HEK293T (cell line): ENCODE results near the gene MPP3.

ENCODE experiments used
- FOXA1 ChIP-seq: fragments of 450-650 bp; IDR thresholded peaks from 2 replicates; pipeline ENCODE4 v1.6.1; 2016; ENCODE audit warnings: mild to moderate bottlenecking
- FOXK2 ChIP-seq: fragments of 450-650 bp; IDR thresholded peaks from 2 replicates; pipeline ENCODE4 v1.6.1; 2016; ENCODE audit warnings: mild to moderate bottlenecking
- TARDBP ChIP-seq: fragments of 450-650 bp; IDR thresholded peaks from 2 replicates; pipeline ENCODE4 v1.6.1; 2016
- TF ChIP-seq, protein P1 (sequence below): fragments of 450-650 bp; IDR thresholded peaks from 2 replicates; pipeline ENCODE4 v1.6.1; 2016

DNA sequence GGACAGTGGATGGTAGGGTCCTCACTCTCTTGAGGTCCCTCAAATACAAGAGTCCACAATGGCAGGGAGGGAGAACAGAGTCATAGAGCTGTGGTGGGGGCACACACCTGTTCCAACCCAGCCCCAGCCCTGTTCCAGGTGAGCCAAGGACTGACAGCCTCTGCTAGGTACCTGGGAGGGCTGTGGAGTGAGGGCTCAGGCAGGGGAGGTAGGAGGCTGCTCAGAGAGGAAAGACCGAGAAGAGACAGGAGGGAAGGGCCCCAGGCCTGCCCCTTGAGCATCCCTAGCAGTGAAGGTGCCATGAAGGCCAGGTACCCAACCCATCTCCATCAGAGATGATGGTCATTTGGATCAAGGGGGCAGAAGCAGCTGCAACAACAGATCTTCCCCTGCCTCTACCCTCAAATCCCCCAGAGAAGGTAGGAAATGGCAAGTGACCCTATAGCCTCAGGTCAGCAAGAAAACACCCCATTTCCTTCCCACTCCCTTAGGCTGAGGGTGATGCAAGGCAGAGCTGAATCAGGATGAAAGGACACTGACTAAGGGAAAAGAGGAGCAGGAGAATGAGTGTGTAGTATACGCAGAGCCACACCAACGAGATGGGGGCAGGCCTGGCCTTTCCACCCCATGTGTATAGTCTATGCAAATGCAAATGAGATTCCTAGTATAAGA lies 42.7 kb upstream of the MPP3 start:
- TF ChIP-seq, protein P1, sequence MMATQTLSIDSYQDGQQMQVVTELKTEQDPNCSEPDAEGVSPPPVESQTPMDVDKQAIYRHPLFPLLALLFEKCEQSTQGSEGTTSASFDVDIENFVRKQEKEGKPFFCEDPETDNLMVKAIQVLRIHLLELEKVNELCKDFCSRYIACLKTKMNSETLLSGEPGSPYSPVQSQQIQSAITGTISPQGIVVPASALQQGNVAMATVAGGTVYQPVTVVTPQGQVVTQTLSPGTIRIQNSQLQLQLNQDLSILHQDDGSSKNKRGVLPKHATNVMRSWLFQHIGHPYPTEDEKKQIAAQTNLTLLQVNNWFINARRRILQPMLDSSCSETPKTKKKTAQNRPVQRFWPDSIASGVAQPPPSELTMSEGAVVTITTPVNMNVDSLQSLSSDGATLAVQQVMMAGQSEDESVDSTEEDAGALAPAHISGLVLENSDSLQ = no peak
- TF ChIP-seq FOXA1 (no peak), FOXK2 (no peak), TARDBP (no peak)
